ENCODE data around the gene THRB.

Gene THRB

DNA sequence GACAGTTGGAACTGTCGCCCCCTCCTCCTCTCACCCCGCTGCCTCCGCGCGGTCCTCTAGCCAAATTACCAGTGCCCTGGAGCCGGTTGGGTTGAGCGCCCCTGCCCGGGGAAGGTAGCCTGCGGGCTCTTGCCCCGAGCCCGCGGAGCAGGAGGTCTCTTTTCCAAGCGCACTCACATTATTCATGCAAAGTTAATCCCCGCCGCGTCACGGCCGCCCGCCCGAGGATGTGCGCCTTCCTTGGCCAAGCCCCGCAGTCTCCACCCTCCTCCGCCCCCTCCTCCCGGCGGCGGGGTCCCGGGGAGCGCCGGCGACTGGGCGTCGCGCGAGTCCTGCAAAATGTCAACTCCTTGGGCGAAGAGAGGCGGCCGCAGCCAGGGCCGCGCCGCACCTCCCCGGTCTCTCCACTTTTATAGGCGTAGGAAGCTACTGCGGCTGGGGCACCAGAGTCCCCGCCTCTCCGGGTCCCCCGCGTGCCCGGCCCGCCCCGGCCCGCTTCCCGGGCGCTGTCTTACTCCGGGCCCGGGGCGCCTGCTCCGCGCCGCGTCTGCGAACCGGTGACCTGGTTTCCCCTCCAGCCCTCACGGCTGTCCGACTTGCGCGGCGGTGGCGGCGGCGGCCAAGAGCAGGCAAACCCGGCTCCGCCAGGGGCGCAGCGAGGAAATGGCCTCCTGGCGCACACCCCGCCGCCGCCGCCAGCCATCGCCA is at the start of gene THRB:
THRB (minus strand) TSS at position 233 of the 708 bp plus-strand sequence.
- no peak for DNase-seq

DNA sequence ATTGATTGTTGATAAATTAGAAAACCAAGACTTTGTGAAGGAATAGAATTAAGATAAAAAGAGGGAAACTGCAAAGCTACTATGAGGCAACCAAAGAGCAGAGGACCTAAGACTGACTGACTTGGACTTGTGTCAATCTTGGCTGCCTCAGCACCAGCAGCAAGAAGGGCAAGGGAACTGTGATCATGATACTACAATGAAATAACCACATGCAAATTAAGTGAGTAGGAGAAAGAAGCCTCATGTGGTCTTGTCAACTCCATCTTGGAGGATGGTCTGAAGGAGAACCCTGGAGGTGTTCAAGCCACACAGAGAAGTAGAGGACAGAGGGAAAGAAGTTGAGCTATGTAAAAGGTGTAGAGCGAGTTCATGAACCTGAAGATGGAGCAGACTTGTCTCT is 47.3 kb upstream of the THRB start:
- DNase-seq = no peak

DNA sequence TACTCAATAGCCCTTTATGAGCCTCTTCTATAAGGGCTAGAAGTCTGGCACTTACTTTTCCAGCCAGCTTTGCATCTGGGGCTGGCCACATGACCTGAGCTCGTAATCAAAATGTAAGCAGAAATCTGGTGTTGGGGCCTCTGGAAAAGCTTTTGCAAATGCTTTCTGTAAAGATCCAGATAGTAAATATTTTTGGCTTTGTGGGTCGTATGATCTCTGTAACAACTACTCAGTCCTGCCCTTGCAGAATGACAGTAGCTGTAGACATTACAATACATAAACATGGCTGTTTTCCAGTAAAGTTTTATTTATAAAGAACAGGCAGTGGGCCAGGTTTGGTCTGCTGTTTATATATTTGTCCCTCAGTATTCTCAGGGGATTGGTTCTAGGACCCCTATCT is 46.2 kb upstream of the THRB start:
- DNase-seq = no peak

DNA sequence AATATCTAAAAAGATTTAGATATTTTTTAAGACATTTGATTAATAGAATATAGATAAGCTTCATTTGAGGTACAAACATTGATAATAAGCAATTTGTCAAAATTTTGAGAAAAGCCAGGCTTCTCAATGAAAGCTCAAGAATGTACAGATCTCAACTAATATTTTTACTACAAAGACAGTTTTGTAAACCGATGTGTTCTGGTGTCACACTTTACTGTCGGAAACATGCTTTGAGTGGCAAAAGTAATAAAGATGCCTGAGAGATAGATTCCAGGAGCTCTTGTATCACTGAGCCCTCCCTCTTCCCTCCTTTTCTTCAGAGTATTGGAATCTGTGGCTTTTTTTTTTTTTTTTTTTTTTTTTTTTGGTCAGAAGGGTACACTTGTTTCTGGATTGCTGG is 45.0 kb upstream of the THRB start:
- no peak for DNase-seq

DNA sequence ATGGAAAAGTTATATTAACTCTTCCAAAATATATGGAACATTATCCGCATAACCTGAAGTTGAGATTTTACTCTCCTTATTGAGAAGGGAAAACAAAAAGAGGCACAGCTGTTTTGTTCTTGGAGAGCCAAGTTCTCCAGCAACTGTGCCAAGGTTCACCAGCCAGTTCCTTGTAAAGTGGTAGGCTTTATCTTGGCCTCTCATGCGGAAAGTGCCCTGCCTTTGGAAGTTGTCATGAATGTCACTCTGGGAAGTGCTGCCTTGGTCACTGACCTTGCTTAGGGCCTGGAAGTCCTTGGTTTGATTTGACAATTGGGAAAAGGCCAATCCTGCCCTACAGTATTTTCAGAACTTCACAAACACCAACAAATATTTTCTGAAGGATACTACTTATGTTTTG is 44.2 kb upstream of the THRB start:
- no peak for DNase-seq

DNA sequence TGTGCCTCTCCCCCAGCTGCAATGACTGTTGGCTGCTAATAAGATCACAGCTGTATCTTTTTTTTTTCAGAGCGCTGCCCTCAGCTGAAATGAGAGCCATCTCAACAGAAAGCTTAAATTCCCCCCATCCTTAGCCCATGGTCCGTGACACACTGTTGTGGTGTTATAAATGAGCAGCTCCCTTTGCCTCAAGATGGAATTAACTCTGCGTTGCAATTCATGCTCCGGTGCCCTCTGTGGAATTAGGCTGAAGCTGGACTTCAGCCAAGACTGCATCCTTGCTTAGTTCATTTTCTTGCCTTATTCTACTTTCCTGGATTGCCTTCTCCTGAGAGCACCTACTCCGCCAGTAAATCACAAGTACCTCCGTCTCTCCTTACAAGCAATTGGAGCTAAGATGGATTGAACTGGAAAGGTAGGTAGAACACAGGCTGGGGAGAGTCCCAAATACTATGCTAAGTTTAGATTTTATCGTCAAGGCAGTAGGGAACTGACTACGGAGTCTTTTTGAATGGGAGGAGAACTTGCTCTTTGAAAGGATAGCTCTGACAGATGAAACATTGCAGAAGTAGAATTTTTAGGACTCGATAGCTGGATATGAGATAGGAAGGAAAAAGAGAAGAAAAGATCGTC is 39.0 kb upstream of the THRB start:
- no peak for DNase-seq

DNA sequence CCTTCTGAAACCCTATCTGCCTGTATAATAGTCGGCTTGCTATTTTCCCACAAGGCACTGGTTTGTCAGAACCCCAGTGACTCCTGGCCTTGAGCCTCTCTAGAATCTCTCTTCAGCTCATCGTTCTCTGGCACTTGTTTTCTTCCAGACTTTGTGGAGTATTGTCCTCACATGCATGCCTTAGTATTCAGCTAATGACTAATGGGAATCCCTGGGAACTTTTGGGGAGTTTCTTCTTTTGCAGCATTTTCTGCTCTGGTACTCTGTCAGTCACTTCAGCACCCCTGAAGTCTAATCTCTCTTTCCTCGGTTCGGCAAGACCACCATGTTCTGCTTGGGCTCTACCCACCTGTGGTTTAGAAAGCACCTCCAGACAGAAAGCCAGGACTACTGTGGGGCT is 35.8 kb upstream of the THRB start:
- no peak for DNase-seq

DNA sequence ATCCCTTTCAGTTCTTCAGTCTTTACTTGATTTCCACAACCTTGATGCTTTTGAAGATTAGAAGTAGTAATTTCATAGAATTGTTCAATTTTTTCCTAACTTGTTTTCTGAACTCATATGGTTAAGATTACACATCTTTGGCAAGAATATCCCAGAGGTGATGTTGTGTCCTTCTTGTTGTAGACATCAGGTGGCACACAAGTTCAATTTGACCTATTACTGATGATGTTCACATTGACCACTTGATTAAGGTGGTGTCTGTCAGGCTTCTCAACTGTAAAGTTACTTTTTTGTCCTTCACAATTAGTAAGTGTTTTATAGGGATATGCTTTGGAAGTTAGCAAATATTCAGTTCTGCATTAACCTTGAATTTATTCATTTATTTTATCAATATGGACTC is 34.6 kb upstream of the THRB start:
- no peak for DNase-seq

DNA sequence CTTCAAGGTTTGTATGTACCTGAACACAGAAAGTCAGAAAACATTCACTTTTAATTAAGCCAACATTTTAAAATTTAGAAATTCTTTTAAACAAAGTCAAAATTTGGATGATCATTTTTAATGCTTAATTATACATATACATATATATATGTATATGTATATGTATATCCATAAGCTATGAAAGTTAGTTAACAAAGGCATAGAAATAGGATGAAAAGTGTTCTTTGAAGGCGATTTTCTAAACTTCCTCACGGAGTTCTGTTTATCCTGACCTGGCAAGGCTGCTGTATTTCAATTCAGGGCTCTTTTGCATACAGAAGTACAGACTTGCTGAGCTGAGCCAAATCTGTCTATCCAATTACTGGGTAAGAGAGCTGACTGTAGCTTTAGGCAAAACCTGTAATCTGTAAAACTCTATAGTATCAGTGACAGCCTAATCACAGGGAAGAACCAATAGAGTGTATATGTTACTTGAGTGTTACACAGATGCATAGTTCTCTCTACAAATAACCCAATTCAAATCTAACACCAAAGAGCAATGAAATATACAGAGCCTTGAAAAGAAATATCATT is 32.1 kb upstream of the THRB start:
- no peak for DNase-seq

DNA sequence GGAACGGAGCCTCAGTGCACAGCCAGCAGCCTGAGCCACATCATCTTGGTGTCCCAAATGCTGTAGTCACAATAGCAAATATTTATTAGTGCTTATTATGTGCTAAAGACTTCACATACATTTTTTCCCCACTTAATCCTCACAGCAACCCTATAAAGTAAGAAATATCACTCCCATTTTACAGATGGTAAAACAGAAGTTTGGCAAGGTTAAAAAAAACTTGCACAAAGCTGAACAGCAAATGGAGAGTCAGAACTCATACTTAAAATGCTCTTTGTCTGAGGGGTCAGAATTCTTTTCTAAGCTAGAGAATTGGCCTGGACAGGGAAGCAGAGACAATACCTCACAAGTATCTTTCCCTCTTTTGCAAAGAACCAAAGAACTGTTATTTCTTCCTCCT is 30.9 kb upstream of the THRB start:
- no peak for DNase-seq

DNA sequence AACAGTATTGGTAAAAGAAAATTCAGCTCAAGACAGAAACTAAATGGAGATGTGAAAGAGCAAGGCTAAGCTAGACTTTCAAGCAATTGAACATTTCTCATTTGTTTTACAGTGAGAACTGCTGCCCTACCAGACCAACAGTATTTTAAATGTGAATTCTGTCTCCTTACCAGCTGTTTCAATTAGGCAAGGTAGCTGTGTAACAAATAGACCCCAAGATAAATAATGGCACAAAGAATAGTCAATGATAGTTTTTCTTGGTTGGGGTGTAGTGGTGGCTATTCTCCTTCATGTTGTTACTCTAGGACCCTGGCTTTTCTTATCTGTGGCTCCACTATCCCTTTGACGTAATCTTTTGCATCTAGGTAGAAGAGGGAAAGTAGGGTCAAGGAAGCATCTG is 30.4 kb upstream of the THRB start:
- no peak for DNase-seq

DNA sequence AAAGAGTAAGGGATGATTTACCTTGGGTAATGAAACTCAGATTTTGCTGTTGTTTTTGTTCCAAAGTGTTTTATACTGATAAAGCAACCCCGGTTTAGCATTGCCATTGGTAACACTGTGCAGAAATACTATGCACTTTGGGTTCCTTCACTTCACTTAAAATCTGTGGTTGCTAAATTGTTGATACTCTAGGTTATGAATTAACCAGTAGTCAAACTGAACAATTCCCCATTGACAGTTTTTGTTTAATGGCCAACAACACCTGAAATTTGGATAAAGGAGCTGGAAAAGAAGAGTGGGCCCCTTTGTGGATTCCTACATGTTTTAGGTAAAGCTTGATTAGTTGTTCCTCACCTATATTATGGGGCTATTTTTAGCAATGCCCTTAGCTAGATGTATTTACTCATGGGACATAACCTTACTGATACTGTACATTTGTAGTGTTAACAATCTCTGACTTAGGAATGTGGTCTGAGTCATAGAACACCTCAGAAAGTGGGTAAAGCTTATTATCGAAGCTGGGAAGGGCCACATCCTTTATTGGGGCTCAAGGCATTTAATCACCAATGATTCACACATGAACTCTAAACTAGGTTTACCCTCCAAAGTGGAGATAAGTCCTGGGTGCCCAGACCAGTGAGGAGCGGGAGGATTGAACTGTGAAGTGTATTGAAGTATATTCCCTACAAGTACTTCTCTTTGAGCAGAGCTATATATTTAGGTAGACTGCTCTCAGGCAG is 29.5 kb upstream of the THRB start:
- no peak for DNase-seq

DNA sequence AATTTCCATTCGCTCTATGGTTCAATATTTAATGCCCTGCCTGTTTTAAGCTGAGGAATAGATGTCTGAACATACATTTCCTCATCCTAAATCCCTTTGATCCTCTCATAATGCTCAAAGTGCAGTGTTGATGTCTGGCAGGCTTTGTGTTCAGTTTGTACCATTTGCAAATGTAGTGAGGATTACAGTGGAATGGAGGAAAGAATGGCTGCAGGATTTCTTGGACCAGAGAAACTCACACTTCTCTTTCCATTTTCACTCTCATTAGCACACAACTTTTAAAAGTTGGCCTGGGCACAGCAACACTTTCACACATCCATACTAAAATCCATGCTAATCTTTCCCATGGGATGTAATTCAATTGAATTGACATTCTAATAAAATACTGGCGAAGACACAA is 28.6 kb upstream of the THRB start:
- DNase-seq = no peak

DNA sequence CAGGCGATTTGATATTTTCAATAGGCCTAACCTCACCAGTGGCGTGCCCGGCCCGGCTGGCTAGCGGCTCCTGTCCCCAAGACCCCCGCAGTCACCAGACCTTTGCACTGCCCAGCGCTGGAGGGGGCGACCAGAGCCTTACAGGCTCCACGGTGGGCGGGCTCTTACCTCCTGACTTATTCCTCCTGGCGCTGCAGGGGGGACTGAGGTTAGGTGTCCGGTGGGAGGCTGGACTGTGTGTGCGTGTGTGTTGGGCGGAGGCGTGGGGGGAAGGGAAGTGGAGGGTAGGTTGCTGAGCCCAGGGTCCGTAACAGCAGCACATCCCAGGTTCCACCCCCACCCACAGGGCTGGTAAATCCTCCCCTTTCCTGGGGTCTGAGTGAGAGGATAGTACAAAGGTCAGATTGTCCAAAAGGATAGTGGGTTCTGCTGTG is 27.5 kb upstream of the THRB start:
- no peak for DNase-seq

DNA sequence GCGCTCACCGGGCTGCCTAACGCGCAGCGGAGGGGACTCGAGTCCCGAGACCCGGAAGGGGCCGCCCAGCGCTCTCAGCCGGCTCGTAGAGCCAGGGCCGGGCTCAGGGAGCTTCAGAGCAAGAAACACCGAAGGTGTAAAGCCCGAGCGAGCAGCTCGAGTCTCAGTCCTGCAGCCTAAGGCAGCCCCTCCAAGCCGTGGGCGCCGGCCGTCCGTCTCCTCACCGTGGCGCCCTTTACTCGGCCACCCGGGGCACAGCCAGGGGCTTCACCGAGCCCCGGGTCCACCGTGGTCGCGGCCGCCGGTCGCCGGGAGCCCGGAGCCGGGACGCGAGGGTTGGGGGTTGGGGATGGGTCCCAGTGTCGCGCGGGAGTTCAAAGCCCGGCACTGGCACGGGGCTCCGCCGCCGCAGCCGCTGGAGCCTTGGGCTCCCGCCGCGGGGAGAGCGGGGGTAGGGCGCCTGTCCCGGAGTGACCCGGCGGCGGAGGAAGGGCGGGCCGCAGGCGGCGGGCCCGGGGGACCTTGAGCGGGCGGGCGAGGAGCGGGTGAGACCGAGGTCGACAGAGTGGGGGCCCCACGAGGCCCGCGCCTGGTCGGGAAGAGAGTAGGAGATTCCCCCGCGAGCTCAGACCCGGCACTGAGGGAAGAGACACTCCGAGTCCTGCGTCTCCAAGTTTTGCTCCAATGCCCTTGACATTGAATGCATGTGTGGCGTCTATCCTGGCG is 26.9 kb upstream of the THRB start:
- no peak for DNase-seq

DNA sequence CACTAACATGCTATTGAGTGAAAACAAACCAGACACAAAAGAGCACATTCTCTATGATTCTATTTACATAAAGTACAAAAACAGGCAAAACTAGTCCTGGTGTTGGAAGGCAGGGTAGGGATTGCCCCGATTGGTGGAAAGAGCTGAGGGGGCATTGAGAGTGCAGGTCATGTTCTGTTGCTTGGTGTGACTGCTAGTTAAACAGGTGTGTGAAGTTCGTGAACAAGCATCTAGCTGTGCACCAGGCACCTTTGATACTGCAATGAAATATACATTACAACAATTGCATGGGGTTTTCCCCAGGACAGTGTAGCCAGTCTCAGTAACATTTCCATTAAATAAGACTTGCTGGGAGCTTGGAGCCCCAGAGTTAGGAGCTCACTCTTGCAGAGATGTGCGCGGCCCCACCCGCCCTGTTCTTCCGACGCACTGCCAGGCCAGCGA is 26.3 kb upstream of the THRB start:
- DNase-seq = no peak

DNA sequence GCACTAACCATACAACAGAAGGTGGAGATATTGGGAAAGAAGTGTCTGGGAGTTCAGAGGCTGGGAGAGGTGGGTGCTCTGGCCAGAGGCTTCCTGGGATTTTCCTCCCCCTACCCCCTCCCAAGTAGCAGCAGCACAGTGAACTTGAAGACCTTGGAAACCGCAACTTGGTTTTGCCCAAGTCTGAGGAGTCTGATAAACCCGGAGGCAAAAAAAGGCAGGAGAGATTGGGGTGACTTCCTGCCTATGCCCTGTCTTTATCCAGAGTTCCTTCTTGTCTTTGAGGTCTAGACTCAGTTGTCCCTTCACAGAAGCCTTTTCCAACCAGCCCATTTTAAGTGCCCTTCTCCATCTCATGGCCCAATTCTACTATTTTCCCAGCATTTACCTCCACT is 25.4 kb upstream of the THRB start:
- DNase-seq = no peak

DNA sequence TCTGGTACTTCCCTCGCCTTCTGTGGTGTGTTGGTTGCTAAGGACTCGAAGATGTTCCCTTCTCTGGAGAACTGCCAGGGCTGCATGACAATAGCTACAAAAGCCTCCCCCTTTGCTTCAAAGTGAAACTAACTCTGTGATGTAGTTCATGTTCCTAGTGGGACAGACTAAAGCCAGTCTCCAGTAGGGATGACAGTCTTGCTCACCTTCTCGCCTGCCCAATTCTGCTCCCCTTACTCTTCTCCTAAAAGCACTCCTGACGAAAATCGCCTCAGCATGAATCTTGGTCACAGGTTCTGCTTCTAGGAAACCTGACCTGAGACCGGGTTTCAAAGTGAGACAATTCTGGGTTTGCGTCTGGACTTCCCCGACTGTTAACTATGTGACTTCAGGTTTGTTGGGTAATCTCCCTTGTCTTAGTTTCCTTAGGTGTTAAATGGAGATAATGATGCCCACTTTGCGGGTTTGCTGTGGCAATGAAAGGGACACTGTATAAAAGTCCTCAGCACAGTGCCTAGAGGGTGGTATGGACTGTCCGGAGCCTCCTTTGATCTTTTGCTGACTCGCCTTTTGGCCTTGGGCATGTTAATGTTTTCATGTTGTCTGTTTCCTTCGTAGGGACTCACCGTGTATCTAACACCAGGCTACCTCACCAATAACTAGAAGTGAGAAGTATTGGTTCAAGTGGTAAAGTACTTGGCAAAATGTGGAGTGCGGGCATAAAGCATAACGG is 24.9 kb upstream of the THRB start:
- no peak for DNase-seq

DNA sequence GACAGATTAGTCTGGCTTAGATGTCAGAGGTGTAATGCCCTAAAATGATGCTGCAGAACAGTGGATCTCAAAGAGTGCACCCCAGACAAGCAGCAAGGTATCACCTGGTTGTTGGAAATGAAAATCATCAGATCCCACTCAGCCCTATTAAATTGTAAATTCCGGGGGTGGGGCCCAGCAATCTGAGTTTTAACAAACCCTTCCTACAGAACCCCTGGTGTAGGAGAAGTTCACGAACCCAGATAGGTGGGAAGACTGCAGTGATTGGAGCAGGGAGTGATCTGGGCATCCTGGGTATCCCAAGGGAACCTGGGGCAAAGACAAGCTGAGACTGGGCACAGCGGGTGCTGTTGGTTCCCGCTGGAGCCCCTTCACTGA is 24.3 kb upstream of the THRB start:
- DNase-seq = no peak

DNA sequence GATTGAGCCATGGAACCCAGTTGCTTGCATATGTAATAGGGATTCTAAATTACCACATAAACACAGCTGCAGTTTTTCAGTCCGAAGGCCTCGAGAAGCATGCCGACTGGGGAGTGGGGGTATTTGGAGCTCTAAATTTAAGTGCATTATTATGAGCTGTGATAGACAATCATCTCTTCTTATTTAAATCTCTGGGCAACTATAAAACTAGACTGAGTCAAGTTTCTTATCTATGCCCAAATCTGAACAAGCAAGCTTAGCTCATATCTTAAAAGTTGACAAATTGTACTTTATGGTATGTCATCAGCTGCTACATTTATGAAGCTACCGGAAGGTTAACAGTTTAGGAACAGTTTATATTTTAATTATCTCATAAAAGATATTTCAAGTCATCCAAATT is 19.5 kb upstream of the THRB start:
- no peak for DNase-seq

DNA sequence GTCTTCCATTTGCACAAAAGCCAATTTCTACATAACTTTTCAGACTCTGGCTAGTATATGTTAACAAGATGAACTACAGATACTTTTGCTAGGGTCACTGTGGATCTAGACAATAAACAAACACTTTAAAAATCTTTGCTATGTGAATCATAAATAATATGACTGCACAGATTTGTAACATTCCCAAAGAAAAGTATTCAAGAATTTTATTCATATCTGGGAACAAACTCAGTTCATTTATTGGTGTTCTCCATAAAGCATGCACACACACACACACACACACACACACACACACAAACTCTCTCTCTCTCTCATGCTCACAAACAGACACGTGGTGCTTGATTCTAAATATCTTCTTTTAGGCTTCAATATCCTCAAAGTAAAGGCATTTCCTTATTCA is 18.8 kb upstream of the THRB start:
- no peak for DNase-seq

DNA sequence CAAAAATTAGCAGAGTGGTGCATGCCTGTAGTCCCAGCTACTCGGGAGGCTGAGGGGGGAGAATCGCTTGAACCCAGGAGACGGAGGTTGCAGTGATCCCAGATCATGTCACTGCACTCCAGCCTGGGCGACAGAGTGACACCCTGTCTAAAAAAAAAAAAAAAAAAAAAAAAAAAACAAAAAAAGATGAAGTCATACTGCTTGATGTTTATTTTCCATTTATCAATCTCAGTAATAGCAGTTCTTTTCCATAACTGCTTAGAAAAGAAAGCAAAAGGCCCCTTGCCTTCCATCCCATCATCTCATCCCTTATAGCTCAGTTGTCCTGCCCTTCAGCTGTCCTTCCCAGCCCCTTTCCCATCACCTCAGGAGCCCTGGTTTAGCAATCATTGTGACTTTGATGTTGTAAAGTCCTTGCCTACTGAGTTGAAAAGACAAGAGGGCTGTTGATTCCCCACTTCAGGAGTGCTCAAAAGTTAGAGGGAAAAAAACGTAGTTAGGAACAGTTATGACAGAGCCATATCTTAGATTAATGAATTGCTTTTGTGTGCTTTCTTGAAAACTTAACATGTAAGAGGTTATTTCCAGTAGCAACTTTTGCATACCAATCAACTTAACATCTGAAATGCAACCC is 18.0 kb upstream of the THRB start:
- DNase-seq = no peak
